HG02870 (cell line): ENCODE measurements around the gene RAX.
"Not testable (repeated sequence)": the region's sequence is repeated elsewhere in the genome, so short reads cannot be mapped to it uniquely, and the experiment has no call there.

Experiments used
- ATAC-seq: cut with Tn5 transposase; IDR thresholded peaks from one replicate; pipeline ENCODE4 v1.9.1; 2021; ENCODE audit warnings: mild to moderate bottlenecking, moderate library complexity; ENCODE audit not compliant: unreplicated experiment

The RAX gene

DNA sequence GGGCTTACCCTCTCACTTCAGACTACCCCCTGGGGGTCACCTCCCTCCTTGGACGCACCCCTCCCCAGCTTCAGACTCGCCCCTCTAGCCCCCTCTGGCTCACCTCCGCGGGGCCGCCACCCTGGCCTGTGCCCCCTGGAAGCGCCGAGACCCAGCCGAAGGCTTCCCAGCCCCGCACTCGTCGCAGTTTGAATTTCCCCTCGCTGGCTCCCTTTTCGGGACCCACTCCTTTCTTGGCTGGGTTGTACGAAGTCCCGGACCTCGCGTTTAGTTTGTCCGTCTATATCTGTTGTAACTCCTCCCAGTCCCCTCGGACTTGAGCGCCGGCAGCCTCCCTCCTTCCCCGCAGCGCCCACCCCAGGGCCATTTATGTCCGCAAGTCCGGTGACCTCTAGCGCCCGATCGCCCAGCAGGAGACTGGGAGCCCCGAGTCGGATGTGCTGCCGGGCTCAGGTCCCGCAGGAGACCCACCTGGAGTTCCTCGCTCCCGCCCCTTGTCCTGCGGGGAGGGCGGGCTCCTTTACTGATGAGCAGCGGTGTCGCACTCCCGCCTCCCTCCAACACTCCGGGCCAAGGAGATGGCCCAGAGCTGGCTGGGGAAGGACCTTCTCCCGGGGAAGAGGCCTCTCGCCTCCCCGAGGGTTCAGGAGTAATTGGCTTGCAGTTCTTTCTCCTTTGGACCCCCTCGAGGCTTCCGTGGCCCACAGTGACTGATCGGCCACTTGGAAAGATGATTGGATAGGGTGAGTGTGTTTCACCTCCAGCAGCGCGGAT, 692 bp upstream of the RAX start:
- no peak for ATAC-seq

DNA sequence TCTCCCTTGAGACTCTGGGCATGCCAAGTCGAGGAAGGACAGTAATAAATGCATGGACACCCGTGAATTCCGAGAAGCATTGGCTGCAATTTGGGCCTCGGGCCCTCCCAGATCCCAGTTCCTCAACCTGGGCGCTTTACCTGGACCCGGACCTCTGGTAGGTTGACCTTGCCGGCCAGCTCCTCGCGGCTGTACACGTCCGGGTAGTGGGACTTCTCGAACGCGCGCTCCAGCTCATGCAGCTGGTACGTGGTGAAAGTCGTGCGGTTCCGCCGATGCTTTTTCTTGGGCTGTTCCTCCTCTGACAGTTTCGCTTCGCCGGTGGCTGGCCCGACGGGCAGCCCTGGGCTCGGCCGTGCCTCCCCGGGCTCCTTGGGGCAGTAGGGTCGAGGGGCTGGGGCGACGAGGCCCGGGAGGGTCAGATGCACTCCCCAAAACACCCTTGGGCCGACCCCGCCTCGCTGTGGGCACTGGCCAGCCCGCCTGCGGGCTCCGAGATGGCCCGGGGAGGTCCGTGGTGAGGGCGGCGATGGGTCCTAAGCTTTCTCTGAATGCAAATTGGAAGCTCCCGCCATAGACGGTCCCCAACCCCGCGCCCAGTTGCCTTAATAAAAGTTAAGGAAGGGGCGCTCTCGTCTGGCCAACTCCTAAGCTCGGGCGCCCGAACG, 899 bp downstream of the RAX start:
- no peak for ATAC-seq

DNA sequence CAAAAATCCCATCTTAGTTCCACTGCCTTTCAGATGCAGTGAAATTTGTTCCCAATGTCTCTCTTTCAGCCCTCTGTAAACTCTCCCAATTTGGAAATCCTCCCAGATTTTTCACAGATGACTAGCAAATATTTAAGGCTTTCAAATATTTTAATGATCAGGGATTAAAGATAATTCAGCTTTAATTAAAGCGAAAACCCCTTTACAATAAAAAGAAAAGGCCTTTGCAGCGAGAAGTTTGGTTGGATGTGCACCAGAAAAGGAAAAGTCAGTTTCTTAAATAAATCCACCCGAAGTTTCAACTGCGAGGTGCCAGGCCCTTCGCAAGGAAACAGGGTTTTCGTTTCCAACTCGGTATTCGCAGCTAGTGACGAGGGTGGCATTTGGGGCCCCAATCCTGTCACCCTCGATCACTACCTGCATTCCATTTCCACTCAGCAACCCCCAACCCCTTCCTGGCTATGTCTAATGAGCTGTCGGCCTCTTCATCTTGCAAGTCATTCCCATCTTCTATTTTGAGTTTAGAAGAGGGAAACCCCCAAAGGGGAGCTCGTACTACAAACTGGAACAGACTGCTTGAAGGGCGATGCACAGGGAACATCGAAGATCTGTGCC, 1.5 kb downstream of the RAX start:
- ATAC-seq: no peak

DNA sequence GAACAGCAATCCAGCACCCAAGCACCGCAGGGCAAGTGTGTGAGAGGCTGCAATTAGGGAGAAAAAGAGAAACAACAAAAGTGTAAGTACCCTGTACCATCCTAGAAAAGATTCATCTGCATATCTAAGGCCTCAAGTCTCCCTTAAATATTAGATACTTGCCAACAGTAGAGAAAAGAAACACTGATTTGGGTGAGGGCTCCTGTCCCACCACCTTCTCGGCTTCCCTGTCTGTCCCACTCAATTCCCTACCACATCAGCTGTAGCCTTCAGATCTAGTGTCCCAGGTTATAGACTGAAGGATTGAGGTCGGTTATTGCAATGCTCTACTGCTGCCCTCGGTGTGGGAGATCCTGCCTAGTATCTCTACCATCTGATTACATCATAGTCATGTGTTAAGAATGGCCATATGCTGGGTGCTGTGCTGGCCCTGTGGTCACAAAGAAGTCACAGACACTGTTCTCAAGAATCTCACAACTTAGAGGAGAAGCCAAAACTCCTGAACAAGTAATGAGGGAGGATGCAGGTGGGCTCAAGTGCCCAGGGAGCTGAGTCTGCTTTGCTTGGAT, 2.5 kb downstream of the RAX start:
- ATAC-seq: no peak

- no peak for ATAC-seq
Measured at GRCh38 chr18:59269563-59270119, 3.6 kb downstream of the RAX start.

DNA sequence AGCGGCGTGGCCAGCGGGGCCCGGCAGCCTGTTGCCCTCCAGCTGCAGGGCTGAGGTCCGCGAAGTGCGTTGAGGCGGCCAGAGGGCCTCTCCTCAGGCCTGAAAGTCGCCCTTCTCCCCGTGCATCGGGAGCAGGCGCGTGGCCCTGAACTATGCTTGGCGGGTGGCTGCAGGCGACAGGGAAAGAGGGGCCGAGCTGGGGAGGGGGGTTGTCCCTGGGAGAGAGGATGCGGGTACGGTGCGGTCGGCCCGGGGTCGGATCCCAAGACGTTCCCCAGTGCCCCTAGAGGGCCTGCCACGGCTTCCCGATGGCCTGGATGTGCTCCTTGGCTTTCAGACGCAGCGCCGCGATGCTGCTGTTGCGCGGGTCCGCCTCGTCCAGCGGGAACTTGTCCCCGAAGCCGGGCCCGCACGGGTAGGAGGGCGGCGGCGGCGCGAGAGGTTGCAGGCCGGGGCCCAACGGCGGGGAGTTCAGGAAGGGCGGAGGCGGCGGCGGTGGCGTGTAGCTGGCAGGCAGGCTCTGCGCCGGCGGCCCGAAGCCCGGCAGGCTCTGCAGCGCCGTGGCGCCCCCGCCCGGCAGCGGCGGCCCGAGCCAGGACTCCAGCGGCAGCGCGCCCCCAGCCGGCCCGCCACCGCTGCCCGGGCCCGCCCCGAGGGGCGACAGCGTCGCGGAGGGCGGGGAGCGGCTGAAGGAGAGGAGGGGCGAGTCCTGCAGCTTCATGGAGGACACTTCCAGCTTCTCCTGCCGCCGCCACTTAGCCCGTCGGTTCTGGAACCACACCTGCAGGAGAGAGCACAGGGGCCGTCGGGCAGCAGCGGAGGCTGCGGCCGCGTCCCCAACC, 4.3 kb downstream of the RAX start:
- ATAC-seq: no peak

- ATAC-seq: no peak
Measured at GRCh38 chr18:59268127-59268720, 5.0 kb downstream of the RAX start.

DNA sequence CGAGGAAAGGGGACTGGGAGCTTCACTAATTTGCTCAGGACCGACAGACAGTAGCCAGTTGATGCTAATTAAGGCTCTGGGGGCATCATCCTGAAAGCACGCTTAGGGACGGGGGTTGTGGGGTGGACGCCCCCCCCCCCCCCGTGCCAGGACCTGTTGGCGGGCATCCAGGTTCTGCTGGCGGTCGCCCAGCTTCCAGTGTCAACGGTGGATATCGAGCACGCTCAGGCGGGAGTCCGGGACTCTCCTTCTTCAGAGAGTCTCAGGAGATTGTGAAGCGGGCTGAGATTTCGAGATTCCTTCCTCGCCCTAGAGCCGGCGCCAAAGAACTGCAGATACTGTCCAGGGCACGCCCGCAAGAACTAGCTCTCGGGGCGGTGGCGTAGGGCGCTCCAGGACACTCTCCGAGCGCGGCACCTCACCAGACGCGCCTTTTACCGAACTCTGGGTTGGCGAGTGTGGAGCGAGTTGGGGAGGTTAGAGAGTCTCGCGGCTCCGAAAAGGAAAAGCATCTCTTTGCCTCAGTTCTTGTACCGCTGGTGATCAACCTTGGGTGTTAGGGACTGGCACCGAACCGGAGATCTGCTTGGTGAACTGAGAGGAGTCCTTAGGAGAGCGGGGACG, 5.6 kb downstream of the RAX start:
- ATAC-seq: no peak

DNA sequence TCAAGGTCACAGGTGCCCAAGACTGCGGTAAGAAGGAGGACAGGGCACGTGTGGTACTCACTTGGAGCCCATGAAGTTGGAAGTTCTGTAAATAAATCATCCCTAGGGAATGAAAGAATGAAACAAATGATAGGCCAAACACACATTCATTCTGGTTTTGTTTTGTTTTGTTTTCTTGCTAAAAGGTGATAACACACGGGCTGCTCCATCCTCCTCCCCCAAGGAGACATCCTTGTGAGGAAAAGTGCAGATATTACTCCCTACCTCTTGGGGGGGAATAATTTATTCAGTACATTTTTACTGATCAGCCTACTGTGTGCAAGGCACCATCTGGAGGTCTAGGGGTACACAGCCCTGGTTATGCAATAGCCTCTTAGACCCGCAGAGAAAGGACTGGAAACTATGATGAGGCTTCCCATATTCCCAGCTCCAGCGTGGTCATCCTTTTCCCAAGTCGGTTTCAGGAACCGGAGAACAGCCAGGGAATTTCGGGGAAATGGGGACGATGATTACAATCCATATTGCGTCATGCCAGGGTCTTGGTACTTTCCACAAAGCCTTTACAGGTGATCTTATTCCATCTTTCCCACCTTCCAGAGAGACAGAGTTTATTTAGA, 6.3 kb downstream of the RAX start:
- no peak for ATAC-seq

GRCh38 chr18:59266459-59266858, 6.8 kb downstream of the RAX start:
- ATAC-seq: no peak

DNA sequence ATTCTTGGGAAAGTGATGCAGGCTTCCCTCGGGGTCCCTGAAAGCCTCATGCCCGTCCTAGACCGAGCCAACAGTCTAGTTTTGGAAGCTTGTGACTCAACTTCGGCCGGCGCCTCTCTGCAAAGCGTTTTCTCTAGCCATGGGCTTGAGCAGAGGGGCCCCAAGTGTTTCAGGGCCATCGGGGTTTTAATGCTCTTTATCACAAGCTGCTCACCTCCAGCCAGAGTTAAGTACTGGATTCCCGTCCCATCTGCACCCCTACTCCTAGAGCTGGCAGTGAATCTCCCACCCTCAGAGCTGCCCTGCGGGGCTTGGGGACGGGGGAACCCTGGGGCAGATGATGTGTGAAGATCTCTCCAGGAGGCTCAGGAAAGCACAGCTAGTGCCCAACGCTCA, 7.3 kb downstream of the RAX start:
- no peak for ATAC-seq

DNA sequence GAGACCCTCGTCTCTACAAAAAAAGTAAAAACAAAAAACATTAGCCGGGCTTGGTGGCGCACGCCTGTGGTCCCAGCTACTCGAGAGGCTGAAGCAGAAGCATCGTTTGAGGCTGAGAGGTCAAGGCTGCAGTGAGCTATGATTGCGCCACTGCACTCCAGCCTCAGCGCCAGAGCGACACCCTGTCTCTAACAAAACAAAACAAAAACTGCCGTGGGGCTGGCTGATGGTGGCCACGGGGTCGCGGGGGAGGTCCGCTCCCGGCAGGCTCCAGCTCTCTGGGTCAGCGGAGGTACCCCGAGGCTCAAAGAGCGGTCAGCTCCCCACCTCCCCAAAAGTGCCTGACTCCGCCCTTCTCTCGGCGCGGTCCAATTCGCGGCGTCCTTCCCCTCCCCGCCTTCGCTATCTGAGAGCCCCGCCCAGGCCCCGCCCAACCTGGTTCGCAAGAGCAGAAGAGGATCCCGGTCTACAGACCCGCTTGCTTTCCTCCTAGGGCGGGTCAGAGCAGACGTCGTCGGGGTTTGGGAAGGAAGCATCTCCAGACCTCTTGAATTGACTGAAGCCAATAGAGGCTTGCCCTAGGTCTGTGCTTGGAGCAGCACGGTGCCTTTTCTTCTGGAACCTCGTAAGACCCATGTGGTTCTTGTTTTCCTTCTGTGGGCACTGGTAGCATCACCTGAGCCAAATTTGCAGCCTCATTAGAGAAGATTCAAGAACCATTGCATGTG, 7.8 kb downstream of the RAX start:
- no peak for ATAC-seq

DNA sequence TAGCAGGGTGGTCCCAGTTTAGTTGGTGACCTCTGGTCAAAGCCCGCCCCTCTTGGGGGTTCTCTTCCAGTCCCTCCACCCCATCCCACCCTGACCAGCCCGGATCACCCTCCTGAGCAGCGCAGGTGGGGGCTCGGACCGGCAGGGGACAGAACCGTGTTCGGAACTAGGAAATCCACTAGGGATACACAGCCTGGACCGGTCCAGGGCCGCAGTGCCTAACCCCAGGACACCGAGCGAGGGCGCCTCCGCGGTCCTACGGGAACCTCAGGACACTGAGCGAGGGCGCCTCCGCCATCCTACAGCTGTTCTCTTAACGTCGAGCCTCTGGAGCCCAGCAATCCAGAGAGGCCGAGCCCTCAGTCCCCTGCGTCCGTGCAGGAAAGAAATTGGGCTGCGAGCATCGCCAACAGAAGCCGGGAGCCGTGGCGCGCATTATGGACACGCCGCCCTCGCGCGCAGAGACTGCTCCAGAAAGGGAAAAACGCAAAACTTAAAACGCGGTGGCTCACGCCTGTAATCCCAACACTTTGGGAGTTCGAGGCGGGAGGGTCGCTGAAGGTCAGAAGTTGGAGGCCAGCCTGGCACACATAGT, 8.5 kb downstream of the RAX start:
- ATAC-seq: no peak

DNA sequence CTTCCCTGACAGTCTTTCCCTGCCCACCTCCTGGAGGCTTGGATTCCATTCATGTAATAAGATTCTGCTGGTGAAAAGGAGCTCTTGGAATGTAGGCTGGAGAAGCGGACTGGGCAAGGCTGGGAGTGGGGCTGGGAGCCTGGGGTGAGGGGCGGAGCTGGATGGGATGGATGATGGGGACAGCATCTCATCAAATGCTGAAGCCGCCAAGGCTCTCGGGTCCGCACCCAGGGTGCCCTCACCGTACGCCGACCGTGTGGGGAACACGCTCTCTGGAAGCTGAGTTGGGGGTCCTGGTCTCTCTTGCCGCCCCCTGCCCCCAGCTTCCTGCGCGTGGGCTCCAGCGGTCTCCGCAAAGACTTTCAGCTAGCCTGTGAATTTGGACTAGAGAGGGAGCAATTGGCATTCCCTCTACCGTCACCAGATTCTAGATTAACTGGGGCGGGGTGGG, 9.1 kb downstream of the RAX start:
- ATAC-seq: no peak

DNA sequence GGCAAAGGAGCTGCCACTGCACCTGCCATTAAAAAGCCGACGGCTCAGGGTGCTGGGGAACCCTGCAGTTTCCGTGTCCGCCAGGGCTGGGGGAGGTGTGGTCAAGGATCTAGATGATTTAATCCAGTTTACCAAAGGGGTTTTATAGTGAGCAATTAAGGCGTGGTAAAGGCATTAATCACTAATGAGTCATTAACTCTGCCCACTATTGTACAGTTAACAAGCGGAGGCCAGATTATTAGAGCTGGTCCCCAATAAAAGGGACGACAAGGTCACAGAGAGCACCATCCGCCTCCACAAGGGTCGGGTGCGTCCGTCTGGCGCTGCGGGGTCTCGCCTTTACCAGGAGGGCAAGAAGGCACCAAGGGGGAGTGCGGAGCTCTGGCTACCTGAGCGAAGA, 9.6 kb downstream of the RAX start:
- ATAC-seq: no peak

DNA sequence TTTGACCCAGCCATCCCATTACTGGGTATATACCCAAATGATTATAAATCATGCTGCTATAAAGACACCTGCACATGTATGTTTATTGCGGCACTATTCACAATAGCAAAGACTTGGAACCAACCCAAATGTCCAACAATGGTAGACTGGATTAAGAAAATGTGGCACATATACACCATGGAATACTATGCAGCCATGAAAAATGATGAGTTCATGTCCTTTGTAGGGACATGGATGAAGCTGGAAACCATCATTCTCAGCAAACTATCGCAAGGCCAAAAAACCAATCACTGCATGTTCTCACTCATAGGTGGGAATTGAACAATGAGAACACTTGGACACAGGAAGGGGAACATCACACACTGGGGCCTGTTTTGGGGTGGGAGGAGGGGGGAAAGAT, 11.0 kb downstream of the RAX start:
- ATAC-seq: not testable (repeated sequence)

DNA sequence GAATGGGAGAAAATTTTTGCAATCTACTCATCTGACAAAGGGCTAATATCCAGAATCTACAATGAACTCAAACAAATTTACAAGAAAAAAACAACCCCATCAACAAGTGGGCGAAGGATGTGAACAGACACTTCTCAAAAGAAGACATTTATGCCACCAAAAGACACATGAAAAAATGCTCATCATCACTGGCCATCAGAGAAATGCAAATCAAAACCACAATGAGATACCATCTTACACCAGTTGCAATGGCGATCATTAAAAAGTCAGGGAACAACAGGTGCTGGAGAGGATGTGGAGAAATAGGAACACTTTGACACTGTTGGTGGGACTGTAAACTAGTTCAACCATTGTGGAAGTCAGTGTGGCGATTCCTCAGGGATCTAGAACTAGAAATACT, 11.4 kb downstream of the RAX start:
- ATAC-seq: not testable (repeated sequence)

- ATAC-seq: not testable (repeated sequence)
Measured at GRCh38 chr18:59255491-59255890, 17.8 kb downstream of the RAX start.
